CD4-positive, alpha-beta memory T cell (primary cell): ENCODE measurements around the gene NFATC1. TPM values are rescaled to one million over a fixed set of nuclear protein-coding genes. Genes with fewer than 3 reads are reported as not detected.
A peak's percentile ranks its signal among the peaks of the same experiment; 100 is the strongest.

Experiments
- CTCF ChIA-PET: fragments of 350-600 bp; sonication (Branson Sonifier 250); formaldehyde crosslinking; loops from one replicate; lab custom pipeline; 2021; ENCODE audit warnings: inconsistent platforms; ENCODE audit not compliant: partially characterized antibody; lab: Charles Lee
- POLR2A ChIA-PET: fragments of 350-600 bp; sonication (Branson Sonifier 250); formaldehyde crosslinking; loops from one replicate; lab custom pipeline; 2021; ENCODE audit not compliant: partially characterized antibody; lab: Charles Lee
- DNase-seq, 5 donors: peaks; one replicate each; pipeline versions ENCODE4 v3.0.0 to v3.0.0-alpha.2; 2020 to 2022; ENCODE audit warnings: mixed read lengths in 1 of 5
- H3K27ac ChIP-seq: one replicate; pipeline ENCODE4 v1.7.0; 2013; ENCODE audit warnings: low read depth, low read length
- H3K27me3 ChIP-seq: 2 replicates; pipeline ENCODE4 v1.7.0; 2013; ENCODE audit warnings: mild to moderate bottlenecking, low read length, moderate library complexity; ENCODE audit not compliant: insufficient read depth
- H3K36me3 ChIP-seq: 2 replicates; pipeline ENCODE4 v1.7.0; 2013; ENCODE audit warnings: mild to moderate bottlenecking, low read length, moderate library complexity; ENCODE audit not compliant: insufficient read depth
- H3K4me1 ChIP-seq: 2 replicates; pipeline ENCODE4 v1.7.0; 2013; ENCODE audit warnings: mild to moderate bottlenecking, low read length, moderate library complexity; ENCODE audit not compliant: insufficient read depth
- H3K4me3 ChIP-seq, 2 donors: one replicate each; pipeline ENCODE4 v1.7.0; 2013; ENCODE audit warnings: low read length in 2 of 2, mild to moderate bottlenecking in 1 of 2
- H3K9me3 ChIP-seq, 2 donors: one replicate each; pipeline ENCODE4 v1.7.0; 2013; ENCODE audit warnings: low read length in 2 of 2, control low read depth in 1 of 2; ENCODE audit not compliant: control insufficient read depth in 1 of 2
- H3K27ac Mint-ChIP-seq, 7 donors: one replicate each; pipeline ENCODE4 v1.8.0; 2020 to 2021; ENCODE audit warnings: mixed read lengths in 7 of 7, mild to moderate bottlenecking in 6 of 7, inconsistent platforms in 3 of 7, moderate library complexity in 3 of 7
- H3K27me3 Mint-ChIP-seq, 2 donors: one replicate each; pipeline ENCODE4 v1.8.0; 2020 to 2021; ENCODE audit warnings: mixed read lengths in 2 of 2
- H3K36me3 Mint-ChIP-seq, 2 donors: one replicate each; pipeline ENCODE4 v1.8.0; 2020 to 2021; ENCODE audit warnings: mixed read lengths in 2 of 2, inconsistent platforms in 1 of 2, mild to moderate bottlenecking in 1 of 2
- H3K4me1 Mint-ChIP-seq, 4 donors: one replicate each; pipeline ENCODE4 v1.8.0; 2020 to 2021; ENCODE audit warnings: mixed read lengths in 4 of 4, mild to moderate bottlenecking in 1 of 4
- H3K4me3 Mint-ChIP-seq, 8 donors: one replicate each; pipeline ENCODE4 v1.8.0; 2020 to 2021; ENCODE audit warnings: mixed read lengths in 8 of 8, mild to moderate bottlenecking in 7 of 8, moderate library complexity in 6 of 8, inconsistent platforms in 3 of 8
- H3K9me3 Mint-ChIP-seq, 8 donors: one replicate each; pipeline ENCODE4 v1.8.0; 2020 to 2021; ENCODE audit warnings: mixed read lengths in 8 of 8, mild to moderate bottlenecking in 5 of 8, inconsistent platforms in 3 of 8, moderate library complexity in 1 of 8
- intact Hi-C: fragments of 100-400 bp; cut with micrococcal nuclease; formaldehyde crosslinking; loops from one replicate; pipeline ENCODE4 v1.15.1; 2023
- polyA plus RNA-seq, 2 donors: library from polyadenylated mRNA; unstranded; fragments of 300-500 nt; fragmentation: Illumina TruSeq; gene quantifications; one replicate each; pipeline ENCODE4 v1.2.3, GENCODE V29; 2021
- total RNA-seq, 2 experiments: library from RNA; stranded (reverse); gene quantifications; one replicate each; pipeline ENCODE4 v1.2.3, GENCODE V29; 2021

NFATC1 gene
- total and polyA plus RNA-seq, 4 experiments from 2014 or later, result 15.3 to 69.6 (median 54.9) TPM

DNA sequence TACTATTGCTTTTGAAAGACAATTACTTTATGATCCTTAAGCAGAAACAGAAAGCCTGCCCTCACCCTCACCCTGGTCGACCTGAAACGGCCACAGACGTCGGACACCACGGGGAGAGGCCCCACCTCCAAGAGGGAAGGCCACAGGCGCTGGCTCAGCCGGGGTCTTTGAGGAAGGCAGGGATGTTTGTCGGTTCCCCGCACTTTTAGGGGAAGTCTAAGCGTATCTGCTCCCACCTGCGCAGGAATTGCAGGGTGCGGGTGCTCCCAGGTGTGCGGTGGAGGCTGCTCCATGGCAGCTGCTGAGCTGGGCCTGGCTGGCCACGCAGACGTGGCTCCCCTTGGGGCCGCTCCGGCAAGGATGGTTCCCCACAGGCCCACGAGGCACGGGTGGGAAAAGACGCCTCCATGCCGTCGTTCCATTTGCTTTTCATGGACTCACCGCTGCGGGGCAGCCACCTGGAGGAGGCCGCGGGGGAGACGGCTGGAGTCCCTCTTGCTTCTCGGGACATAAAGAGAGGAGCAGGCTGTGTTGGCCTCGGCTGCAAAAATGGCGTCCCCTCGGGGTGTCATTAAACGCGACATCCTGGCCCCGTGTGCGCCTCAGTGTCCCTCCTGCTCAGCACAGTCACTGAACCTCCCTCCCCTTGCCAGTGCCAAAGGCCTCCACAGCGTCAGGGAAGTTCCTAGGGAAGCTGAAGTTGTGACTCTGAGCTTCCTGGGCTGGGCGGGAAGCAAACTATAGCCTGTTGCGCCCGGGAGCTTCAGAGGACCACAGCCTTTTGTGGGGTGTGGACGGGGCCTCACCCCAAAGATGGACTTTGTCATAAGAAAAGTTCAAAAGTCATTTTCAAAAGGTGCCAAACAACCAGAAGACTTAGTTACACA is 63.4 kb downstream of the NFATC1 start:
- ChIA-PET CTCF (no interaction called here), POLR2A (no interaction called here)
- DNase-seq, result no peak
- H3K36me3 Mint-ChIP-seq, result peaks cover 9 to 48% of the 10 kb centered on the region in 2 donors
- intact Hi-C loops, result no loop called here
- H3K4me3 Mint-ChIP-seq, result no peak overlapping the region
- Histone ChIP-seq H3K9me3 (no peaks in the 10 kb centered on the region), H3K4me3 (no peak overlapping the region), H3K4me1 (no peaks in the 10 kb centered on the region), H3K36me3 (peaks cover 22% of the 10 kb centered on the region), H3K27me3 (no peaks in the 10 kb centered on the region), H3K27ac (no peak overlapping the region)
- H3K27ac Mint-ChIP-seq, result peak overlapping the region in 2 of 7 donors; percentile 66 to 78
- no peaks in the 10 kb centered on the region for H3K9me3 Mint-ChIP-seq
- H3K27me3 Mint-ChIP-seq, result no peaks in the 10 kb centered on the region
- H3K4me1 Mint-ChIP-seq, result peaks cover 0 to 10% (median 3%) of the 10 kb centered on the region in 4 donors

DNA sequence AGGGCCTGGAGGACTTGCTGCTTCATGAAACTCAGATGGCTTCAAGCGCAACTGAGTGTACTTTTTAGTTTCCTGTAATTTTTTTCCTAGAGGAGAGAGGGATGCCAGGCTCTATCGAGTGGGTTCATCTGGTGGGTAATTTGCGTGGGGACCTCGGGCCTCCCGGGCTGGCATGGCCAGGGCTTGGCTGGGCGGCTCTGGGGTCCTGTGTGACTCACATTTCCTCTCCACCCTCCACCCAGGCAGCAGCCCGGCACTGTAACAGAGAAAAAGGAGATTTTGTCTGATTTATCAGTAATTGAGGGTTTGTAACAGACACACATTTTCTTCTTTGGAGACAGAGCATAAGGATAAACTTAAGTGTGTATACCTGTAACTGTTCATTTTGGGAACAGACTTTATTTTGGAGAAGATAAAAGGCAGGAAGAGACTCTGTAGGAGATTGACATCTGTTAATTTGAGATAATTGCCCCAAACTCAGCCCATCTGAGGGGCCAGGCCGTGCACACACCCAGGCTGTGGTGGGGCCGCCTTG is 64.3 kb downstream of the NFATC1 start:
- Histone ChIP-seq H3K27ac (no peak overlapping the region), H3K36me3 (peaks cover 16% of the 10 kb centered on the region), H3K4me1 (no peaks in the 10 kb centered on the region), H3K27me3 (no peaks in the 10 kb centered on the region), H3K4me3 (no peak overlapping the region), H3K9me3 (no peaks in the 10 kb centered on the region)
- ChIA-PET POLR2A (no interaction called here), CTCF (no interaction called here)
- Mint-ChIP-seq H3K27ac (peak overlapping the region in 6 of 7 donors; percentile 42 to 78 (median 64)), H3K36me3 (peaks cover 9 to 47% of the 10 kb centered on the region in 2 donors), H3K27me3 (no peaks in the 10 kb centered on the region), H3K4me1 (peaks cover 2 to 10% (median 4%) of the 10 kb centered on the region in 4 donors), H3K4me3 (no peak overlapping the region), H3K9me3 (no peaks in the 10 kb centered on the region)
- intact Hi-C loops, result loop anchor here (10.0 kb wide), 1 partner anchor 65 kb away; no protein-coding TSS in a partner anchor
- no peak for DNase-seq

DNA sequence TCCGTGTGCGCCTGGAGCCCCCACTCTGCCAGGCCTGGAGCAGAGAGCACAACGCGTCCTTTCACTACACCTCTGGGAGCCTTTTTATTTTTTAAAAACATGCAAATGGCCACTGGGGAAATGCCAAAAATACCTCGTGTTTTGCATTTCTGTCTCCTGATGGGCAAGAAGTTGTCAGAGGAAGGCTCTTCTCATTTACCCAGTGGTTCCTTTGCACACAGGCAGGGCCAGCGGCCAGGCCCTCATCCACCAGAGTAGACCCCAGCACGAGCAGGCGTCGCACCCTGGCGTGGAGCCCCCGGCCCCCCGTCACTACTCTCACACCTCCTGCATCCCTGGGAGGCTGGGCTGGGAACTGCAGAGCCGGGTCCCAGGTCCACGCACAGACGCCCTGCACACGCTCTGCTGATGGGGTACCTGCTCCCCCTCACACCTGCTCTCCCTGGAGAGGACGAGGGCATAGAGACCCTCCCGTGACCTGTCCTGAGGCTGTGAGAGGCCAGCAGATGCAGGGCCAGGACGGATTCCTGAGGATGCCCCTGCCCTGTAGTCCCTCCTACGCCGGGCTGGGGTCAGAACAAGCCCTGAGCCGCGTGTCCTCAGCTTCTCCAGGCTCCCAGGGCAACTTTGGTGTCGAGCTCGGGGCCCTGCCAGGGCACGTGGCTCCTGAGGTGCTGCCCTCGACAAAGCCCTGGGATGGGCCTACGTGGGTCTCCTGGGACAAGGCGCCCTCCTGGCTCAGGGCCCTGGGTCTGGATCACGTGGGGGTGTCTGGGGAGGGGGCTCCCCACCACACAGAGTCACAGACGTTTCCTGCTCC is 65.0 kb downstream of the NFATC1 start:
- Mint-ChIP-seq H3K27ac (peak overlapping the region in 3 of 7 donors; percentile 42 to 78 (median 70)), H3K36me3 (peaks cover 9 to 52% of the 10 kb centered on the region in 2 donors), H3K4me3 (no peak overlapping the region), H3K27me3 (no peaks in the 10 kb centered on the region), H3K4me1 (peaks cover 2 to 10% (median 4%) of the 10 kb centered on the region in 4 donors), H3K9me3 (no peaks in the 10 kb centered on the region)
- no peak for DNase-seq
- POLR2A ChIA-PET, result no interaction called here
- CTCF ChIA-PET, result no interaction called here
- H3K4me3 ChIP-seq, result no peak overlapping the region
- H3K27me3 ChIP-seq, result no peaks in the 10 kb centered on the region
- H3K9me3 ChIP-seq, result no peaks in the 10 kb centered on the region
- intact Hi-C loops, result loop anchor here (10.0 kb wide), 1 partner anchor 64 kb away; no protein-coding TSS in a partner anchor
- no peak overlapping the region for H3K27ac ChIP-seq
- no peaks in the 10 kb centered on the region for H3K4me1 ChIP-seq
- peaks cover 14% of the 10 kb centered on the region for H3K36me3 ChIP-seq

DNA sequence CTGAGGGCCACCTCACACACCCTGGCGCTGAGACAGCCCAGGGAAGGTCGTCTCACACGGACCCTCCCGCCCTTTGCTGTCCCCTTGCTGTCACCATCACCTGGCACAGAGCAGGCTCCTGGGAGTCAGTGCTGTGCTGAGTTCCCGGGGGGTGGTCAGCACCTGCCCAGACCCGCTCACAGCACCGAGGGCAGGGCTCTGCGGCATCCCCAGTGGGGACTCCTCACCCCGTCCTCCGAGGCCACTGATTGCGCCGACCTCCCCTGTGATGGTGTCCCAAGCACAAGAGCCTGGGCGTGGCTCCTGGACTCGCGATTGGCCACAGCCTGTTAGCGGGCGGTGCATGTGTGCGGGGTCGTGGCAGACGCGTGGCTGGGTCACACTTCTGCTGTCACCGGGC is 65.9 kb downstream of the NFATC1 start:
- no peak for DNase-seq
- Histone ChIP-seq H3K4me3 (no peak overlapping the region), H3K27me3 (no peaks in the 10 kb centered on the region), H3K4me1 (no peaks in the 10 kb centered on the region), H3K36me3 (peaks cover 9% of the 10 kb centered on the region), H3K27ac (no peak overlapping the region), H3K9me3 (no peaks in the 10 kb centered on the region)
- Mint-ChIP-seq H3K4me3 (no peak overlapping the region), H3K4me1 (peaks cover 2 to 10% (median 4%) of the 10 kb centered on the region in 4 donors), H3K27ac (no peak overlapping the region), H3K9me3 (no peaks in the 10 kb centered on the region), H3K27me3 (no peaks in the 10 kb centered on the region), H3K36me3 (peaks cover 9 to 56% of the 10 kb centered on the region in 2 donors)
- ChIA-PET POLR2A (no interaction called here), CTCF (no interaction called here)
- intact Hi-C loops, result loop anchor here (10.0 kb wide), 1 partner anchor 63 kb away; no protein-coding TSS in a partner anchor

GRCh38 chr18:79463424-79463960 is 67.8 kb downstream of the NFATC1 start:
- ChIA-PET CTCF (no interaction called here), POLR2A (no interaction called here)
- Mint-ChIP-seq H3K36me3 (peaks cover 17 to 63% of the 10 kb centered on the region in 2 donors), H3K4me3 (no peak overlapping the region), H3K4me1 (peaks cover 2 to 10% (median 4%) of the 10 kb centered on the region in 4 donors), H3K9me3 (no peaks in the 10 kb centered on the region), H3K27ac (peak overlapping the region in 1 of 7 donors; percentile 27), H3K27me3 (no peaks in the 10 kb centered on the region)
- intact Hi-C loops, result loop anchor here (10.0 kb wide), 1 partner anchor 61 kb away; no protein-coding TSS in a partner anchor
- no peaks in the 10 kb centered on the region for H3K27me3 ChIP-seq
- H3K9me3 ChIP-seq, result no peaks in the 10 kb centered on the region
- no peak overlapping the region for H3K27ac ChIP-seq
- H3K36me3 ChIP-seq, result peaks cover 15% of the 10 kb centered on the region
- H3K4me1 ChIP-seq, result no peaks in the 10 kb centered on the region
- DNase-seq, result no peak
- H3K4me3 ChIP-seq, result no peak overlapping the region

- Mint-ChIP-seq H3K9me3 (no peaks in the 10 kb centered on the region), H3K27ac (peak overlapping the region in 4 of 7 donors; percentile 25 to 72 (median 54)), H3K27me3 (no peaks in the 10 kb centered on the region), H3K4me3 (no peak overlapping the region), H3K36me3 (peaks cover 23 to 62% of the 10 kb centered on the region in 2 donors), H3K4me1 (peaks cover 0 to 5% (median 3%) of the 10 kb centered on the region in 4 donors)
- Histone ChIP-seq H3K27ac (no peak overlapping the region), H3K4me1 (no peaks in the 10 kb centered on the region), H3K4me3 (no peak overlapping the region), H3K27me3 (no peaks in the 10 kb centered on the region), H3K9me3 (no peaks in the 10 kb centered on the region), H3K36me3 (peaks cover 30% of the 10 kb centered on the region)
- DNase-seq, result no peak
- ChIA-PET POLR2A (no interaction called here), CTCF (no interaction called here)
- intact Hi-C loops, result loop anchor here (10.0 kb wide), 1 partner anchor 59 kb away; no protein-coding TSS in a partner anchor
Observed at GRCh38 chr18:79465392-79465991, 69.8 kb downstream of the NFATC1 start.
